Stimulated activated CD4-positive, alpha-beta T cell treated with anti-CD3 and anti-CD28 coated beads, Interleukin-12 subunit alpha, Interleukin-12 subunit beta, amount 100 ng/mL, for 48 hours (primary cell): Measurements from ENCODE around the gene MRPL2.

Experiments used
- DNase-seq, 3 donors: peaks; one replicate each; pipeline ENCODE4 v3.0.0-alpha.2; 2020; ENCODE audit warnings: low read depth in 2 of 3, low spot score in 1 of 3

MRPL2 gene

DNA sequence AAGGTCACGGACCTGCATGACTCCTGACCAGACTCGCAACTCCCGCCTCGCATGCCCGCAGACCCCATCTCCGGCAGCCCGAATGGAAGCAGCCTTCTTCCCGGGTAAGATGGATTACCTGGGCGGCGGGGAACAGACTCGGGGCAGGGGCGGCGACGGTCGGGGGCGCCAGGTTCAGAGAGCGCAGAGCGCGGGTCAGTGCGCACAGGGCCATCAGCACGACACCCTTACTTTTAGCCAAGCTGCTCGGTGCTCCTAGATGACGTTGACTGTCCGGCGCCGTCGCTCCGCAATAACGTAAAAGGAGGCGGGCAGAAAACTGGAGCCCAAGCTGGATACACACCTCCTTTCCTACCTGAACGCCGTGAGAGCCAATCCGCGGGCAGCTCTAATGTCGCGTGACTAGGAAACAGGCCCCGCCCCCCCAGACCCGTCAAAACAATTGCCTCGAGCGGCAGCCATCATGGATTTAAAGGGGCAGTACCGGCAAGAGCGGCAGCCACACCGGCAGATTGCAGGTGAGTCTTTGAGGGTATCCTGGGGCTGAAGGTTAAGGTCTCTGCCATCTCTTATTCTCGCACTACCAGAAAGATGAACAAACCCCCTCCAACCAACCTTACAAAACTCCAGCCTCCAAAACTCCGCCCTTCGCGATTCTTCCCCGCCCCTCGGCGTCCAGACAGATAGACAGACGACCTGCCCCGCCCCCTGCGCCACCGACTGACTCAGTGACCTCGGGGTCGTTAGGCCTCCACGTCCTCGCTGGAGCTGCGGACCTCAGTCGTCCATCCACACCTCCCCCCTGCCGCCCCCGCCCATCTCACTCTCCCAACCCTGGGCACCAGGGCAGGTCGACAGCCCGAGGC lies at the start of gene MRPL2, which contains the start of gene KLC4:
TSS of gene MRPL2 (minus strand) at position 267 of the 866 bp plus-strand sequence. CDS start at position 214, 53 bp downstream.
TSS of gene KLC4 (plus strand) at position 464 of the 866 bp plus-strand sequence. CDS start 1,705 bp downstream, outside the sequence.
- peak; percentile 96 to 97 (median 97) for DNase-seq

GRCh38 chr6:43107344-43108062 lies 48.3 kb upstream of the MRPL2 start:
- no peak for DNase-seq

GRCh38 chr6:43105538-43106222 lies 46.4 kb upstream of the MRPL2 start:
- no peak for DNase-seq

DNA sequence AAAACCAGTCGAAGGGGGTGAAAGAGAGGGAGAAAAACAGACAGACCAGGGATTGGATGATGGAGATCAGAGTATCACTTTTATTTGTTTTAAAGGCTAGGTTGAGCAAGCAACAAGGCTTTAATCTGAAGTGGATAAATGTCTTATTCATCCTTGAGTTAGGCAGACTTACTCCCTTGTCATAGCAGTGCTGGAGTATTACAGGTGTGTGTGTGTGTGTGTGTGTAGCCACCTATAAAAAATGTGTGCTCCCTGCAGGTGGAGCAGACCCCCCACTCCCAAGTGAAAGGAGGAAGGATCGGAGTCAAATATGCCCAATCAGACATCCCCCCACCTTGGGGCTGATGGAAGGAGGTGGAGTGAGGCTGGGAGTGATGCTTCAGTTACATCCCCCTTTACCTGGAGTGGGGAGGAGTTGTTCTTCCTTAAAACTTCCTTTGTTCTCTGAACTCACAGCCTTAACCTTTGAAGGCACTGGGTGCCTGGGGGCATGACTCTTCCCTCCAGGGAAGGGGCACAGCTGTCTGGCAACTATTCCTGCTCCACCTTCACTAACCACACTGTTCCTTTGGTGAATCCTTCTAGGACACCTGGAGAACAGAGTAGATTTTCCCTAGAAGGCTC lies 44.1 kb upstream of the MRPL2 start:
- DNase-seq = no peak

DNA sequence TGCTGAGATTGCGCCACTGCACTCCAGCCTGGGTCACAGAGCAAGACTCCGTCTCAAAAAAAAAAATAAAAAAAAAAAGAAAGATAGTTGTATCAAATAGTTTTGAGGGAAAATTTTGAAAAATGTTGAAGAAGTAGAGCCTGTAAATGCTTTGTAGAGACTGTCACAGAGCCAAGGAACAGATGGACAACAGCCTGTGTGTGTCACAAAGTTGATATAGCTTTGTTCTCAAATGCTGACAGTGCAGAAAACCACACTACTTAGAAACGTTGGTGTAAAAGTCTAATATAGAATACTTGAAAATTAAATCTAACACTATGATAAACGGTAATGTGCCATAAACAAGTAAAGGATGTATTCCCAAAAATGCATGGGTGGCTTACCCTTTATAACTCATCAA lies 42.3 kb upstream of the MRPL2 start:
- DNase-seq = no peak

DNA sequence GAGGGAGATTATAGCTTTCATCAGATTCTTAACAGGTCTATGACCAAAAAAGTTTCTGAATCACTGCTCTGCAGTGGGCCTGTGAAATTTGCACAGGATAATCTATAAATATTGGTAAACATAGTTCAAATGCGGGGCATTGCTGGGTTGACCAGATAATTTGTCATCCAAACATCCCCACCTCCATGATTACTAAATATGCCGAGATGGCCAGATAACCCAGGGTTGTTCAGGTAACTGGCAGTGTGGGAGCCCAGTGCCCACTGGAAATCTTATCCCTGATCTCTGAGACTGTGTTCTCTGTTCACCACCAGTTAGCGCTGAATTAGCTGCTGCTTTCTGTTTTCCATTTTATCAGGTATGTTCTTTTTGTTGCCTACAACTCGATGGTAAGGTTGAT lies 38.3 kb upstream of the MRPL2 start:
- no peak for DNase-seq

- DNase-seq = no peak
Observed at GRCh38 chr6:43097098-43097489, 37.9 kb upstream of the MRPL2 start.

DNA sequence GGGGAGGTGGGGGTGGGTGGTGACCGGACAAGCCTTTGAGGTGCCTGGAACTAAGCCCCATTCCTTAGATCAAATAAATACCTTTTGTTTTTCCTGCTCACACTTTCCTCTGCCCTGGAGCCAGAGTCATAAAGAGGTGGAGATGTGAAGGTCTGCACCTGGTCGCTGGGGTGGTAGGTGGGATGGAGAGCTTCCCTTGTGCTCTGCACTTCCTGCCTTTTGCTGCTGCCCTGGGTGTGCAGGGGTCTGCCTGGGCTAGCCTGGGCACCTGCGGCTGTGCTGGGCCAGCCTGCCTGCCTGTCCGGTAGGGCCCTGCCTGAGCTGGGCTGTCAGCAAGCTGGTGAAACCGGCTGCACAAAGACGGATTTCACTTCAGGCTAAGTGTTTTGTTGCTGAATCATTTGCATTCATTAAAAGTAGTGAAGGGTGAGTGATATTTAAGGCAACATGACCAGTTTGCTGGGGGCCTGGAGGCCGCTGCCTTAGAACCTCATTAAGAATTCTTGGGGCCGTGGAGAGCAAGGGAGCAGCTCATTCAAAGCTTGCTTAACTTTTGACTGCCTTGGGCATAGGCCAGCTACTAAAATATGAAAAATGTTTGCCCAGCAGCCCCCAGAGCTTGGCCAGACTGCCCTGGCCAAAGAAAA lies 37.3 kb upstream of the MRPL2 start:
- DNase-seq = no peak

- DNase-seq = no peak
Observed at GRCh38 chr6:43095939-43096338, 36.7 kb upstream of the MRPL2 start.

DNA sequence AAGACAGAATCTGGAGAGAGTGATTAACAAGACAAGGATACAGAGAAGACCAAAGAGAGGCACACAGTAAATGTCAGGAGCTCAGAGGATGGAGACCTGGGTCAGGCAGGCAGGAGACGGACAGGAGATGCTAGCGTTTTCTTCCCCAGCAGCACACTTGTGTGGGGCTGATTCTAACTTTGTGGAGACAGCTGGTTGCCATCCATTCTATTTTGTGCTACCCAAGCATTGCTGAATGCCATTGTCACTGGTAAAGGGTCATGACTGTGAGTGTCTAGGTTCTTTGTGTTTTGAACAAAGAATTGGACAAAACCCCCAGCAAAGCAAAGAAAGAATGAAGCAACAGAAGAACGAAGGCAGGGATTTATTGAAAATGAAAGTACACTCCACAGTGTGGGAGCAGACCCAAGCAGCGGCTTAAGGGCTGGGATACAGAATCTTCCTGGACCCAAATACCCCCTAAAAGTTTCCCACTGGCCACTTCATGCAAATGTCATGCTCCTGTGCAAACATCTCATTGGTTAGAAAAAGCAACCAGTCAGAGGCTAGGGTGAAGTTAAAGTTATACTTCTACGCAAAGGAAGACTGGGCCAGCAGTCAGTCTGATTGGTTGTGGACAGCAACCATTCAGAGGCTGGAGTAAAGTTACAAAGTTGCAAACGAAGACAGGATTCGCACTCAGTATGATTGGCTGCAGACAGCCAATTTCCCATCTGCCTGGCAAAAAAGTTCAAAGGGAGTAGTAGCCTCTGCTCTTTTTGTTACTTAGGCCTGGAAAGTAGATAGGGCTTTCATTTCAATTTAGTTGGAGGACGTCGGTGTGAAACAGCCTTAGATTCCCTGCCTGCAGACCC lies 34.4 kb upstream of the MRPL2 start:
- no peak for DNase-seq

DNA sequence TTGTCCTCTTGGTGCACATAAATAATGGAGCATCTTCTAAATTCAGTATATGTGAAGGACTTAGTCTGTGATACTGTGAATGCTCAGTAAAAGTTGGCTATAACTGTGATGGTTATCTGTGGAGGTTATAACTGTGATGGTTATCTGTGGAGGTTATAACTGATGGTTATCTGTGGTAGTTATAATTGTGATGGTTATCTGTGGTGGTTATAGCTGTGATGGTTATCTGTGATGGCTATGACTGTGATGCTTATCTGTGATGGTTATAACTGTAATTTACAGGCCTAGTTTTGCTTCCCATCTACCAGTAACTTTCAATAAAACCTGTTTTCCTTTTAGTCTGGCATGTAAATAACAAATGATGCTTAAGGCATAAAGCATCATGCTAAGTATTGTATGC lies 33.4 kb upstream of the MRPL2 start:
- DNase-seq = no peak

- no peak for DNase-seq
Observed at GRCh38 chr6:43091436-43091991, 32.3 kb upstream of the MRPL2 start.

GRCh38 chr6:43091020-43091419 lies 31.8 kb upstream of the MRPL2 start:
- no peak for DNase-seq

DNA sequence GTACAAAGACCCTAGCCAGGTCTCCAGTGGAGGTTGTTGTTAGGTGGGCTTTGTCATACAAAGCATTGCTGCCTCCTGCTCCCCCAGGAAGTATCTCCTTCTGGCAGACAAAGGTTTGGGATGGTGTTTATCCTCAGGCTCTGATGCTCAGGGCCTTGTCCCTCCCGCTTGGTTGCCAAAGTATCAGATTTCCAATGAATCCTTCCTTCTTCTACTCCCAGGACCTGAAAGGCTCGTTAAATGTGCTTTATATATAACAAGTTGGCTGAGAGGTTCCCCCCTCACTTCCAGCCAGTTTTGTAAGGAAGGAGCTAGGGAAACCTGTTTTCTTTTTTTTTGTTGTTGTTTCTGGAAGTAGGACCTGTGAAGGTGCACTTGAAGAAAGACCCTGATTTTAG lies 31.3 kb upstream of the MRPL2 start:
- DNase-seq = no peak

- DNase-seq = no peak
Observed at GRCh38 chr6:43089874-43090558, 30.8 kb upstream of the MRPL2 start.

GRCh38 chr6:43089467-43089866 lies 30.2 kb upstream of the MRPL2 start:
- DNase-seq = no peak

GRCh38 chr6:43088654-43089056 lies 29.4 kb upstream of the MRPL2 start:
- DNase-seq = no peak

- peak in 2 of 3 donors; percentile 17 to 18 for DNase-seq
Observed at GRCh38 chr6:43086022-43086658, 26.9 kb upstream of the MRPL2 start.
